ENCODE measurements around the gene MAPRE2. TPM values are rescaled to one million over a fixed set of nuclear protein-coding genes. Genes with fewer than 3 reads are reported as not detected.
"Not testable (repeated sequence)": the region's sequence is repeated elsewhere in the genome, so short reads cannot be mapped to it uniquely, and the experiment has no call there.

The MAPRE2 gene
- total and polyA plus RNA-seq, 12 donors = 30.2 to 144 (median 87.6) TPM

GRCh38 chr18:35167332-35167731, 126.1 kb downstream of the MAPRE2 start:
- 75 to 81% (median 76%) methylated on average over 6 of the region's 6 CpGs for WGBS, 4 donors
- H3K9me3 ChIP-seq (replicated peaks in 1 of 3) = no peaks in the 10 kb centered on the region
- intact Hi-C loops (cut with DNase I) = no loop called here
- DNase-seq = no peak
- TF ChIP-seq POLR2A (IDR thresholded peaks at IDR 0.05) = no peak
- TF ChIP-seq CTCF (IDR thresholded peaks at IDR 0.05) = no peak
- no peak overlapping the region for H3K4me3 ChIP-seq
- H3K36me3 ChIP-seq (replicated peaks in 1 of 2) = no peaks in the 10 kb centered on the region
- H3K27me3 ChIP-seq = no peaks in the 10 kb centered on the region
- H3K4me1 ChIP-seq (replicated peaks in 1 of 2) = peaks cover 23% of the 10 kb centered on the region in 2 donors
- H3K27ac ChIP-seq = no peak overlapping the region

GRCh38 chr18:35167857-35168256, 126.6 kb downstream of the MAPRE2 start:
- intact Hi-C loops (cut with DNase I) = no loop called here

GRCh38 chr18:35170323-35170722, 129.1 kb downstream of the MAPRE2 start:
- Histone ChIP-seq H3K4me1 (replicated peaks in 1 of 2) (peaks cover 15% of the 10 kb centered on the region in 2 donors), H3K27ac (peak overlapping the region in 3 of 5 donors; percentile 38 to 79 (median 71))
- DNase-seq; H3K27me3 ChIP-seq; H3K4me3 ChIP-seq; intact Hi-C loops (cut with DNase I); H3K9me3 ChIP-seq (replicated peaks in 1 of 3); H3K36me3 ChIP-seq (replicated peaks in 1 of 2): not testable (repeated sequence)
- 52 to 57% (median 56%) methylated on average over 1 of the region's 1 CpG for WGBS, 4 donors

More at GRCh38 chr18:35167857-35168256, 126.6 kb downstream of the MAPRE2 start:
- H3K4me1 ChIP-seq (replicated peaks in 1 of 2) = peaks cover 23% of the 10 kb centered on the region in 2 donors
- H3K36me3 ChIP-seq (replicated peaks in 1 of 2) = no peaks in the 10 kb centered on the region
- no peaks in the 10 kb centered on the region for H3K9me3 ChIP-seq (replicated peaks in 1 of 3)
- no peak overlapping the region for H3K4me3 ChIP-seq
- no peak for DNase-seq
- no peak overlapping the region for H3K27ac ChIP-seq
- H3K27me3 ChIP-seq = no peaks in the 10 kb centered on the region
- TF ChIP-seq POLR2A (IDR thresholded peaks at IDR 0.05) = no peak
- no peak for TF ChIP-seq CTCF (IDR thresholded peaks at IDR 0.05)

GRCh38 chr18:35171315-35171987, 130.2 kb downstream of the MAPRE2 start:
- peak overlapping the region in 4 of 5 donors; percentile 33 to 79 (median 72) for H3K27ac ChIP-seq
- no peaks in the 10 kb centered on the region for H3K36me3 ChIP-seq (replicated peaks in 1 of 2)
- 33 to 43% (median 36%) methylated on average over 5 of the region's 5 CpGs for WGBS, 4 donors
- H3K4me3 ChIP-seq = no peak overlapping the region
- no peak for TF ChIP-seq CTCF (IDR thresholded peaks at IDR 0.05)
- TF ChIP-seq POLR2A (IDR thresholded peaks at IDR 0.05) = peak in 1 of 2 donors; percentile 36
- no peaks in the 10 kb centered on the region for H3K27me3 ChIP-seq
- intact Hi-C loops (cut with DNase I) = no loop called here
- H3K4me1 ChIP-seq (replicated peaks in 1 of 2) = peaks cover 10 to 11% of the 10 kb centered on the region in 2 donors
- peak in 3 of 7 donors; percentile 26 to 66 (median 32) for DNase-seq
- H3K9me3 ChIP-seq (replicated peaks in 1 of 3) = no peaks in the 10 kb centered on the region

GRCh38 chr18:35172009-35172408, 130.8 kb downstream of the MAPRE2 start:
- Histone ChIP-seq H3K9me3 (replicated peaks in 1 of 3) (no peaks in the 10 kb centered on the region), H3K4me3 (no peak overlapping the region), H3K27me3 (no peaks in the 10 kb centered on the region), H3K4me1 (replicated peaks in 1 of 2) (peaks cover 10 to 11% of the 10 kb centered on the region in 2 donors), H3K36me3 (replicated peaks in 1 of 2) (no peaks in the 10 kb centered on the region), H3K27ac (peak overlapping the region in 3 of 5 donors; percentile 71 to 79 (median 72))
- no peak for TF ChIP-seq CTCF (IDR thresholded peaks at IDR 0.05)
- TF ChIP-seq POLR2A (IDR thresholded peaks at IDR 0.05) = no peak
- intact Hi-C loops (cut with DNase I) = no loop called here
- WGBS, 4 donors = 72 to 85% (median 82%) methylated on average over 3 of the region's 3 CpGs
- no peak for DNase-seq

All from adrenal gland (tissue), 12 donors.